GM23338 (cell line): ENCODE data around the gene OTOGL.

Experiments used
- EZH2phosphoT487 ChIP-seq: fragments of 200-600 bp; sonication (generic); IDR thresholded peaks from one replicate; pipeline ENCODE4 v1.8.1; 2018; ENCODE audit warnings: antibody characterized with exemption; ENCODE audit not compliant: unreplicated experiment
- POLR2AphosphoS5 ChIP-seq: IDR thresholded peaks from 2 replicates; pipeline ENCODE4 v1.6.1; 2016; ENCODE audit warnings: antibody characterized with exemption, low read depth
- TF ChIP-seq, protein P1 (sequence below), 2 experiments: fragments of 200-600 bp in 1 of 2; sonication (generic) in 1 of 2; conservative IDR thresholded peaks; 2 replicates each; pipeline versions ENCODE4 v1.5.1 to v1.6.1; 2016 to 2017; ENCODE audit warnings: antibody characterized with exemption in 2 of 2, low read depth in 2 of 2, mild to moderate bottlenecking in 2 of 2, moderate library complexity in 1 of 2
- TF ChIP-seq, protein P2 (sequence below): IDR thresholded peaks from 2 replicates; pipeline ENCODE4 v1.6.1; 2016; ENCODE audit warnings: antibody characterized with exemption

DNA sequence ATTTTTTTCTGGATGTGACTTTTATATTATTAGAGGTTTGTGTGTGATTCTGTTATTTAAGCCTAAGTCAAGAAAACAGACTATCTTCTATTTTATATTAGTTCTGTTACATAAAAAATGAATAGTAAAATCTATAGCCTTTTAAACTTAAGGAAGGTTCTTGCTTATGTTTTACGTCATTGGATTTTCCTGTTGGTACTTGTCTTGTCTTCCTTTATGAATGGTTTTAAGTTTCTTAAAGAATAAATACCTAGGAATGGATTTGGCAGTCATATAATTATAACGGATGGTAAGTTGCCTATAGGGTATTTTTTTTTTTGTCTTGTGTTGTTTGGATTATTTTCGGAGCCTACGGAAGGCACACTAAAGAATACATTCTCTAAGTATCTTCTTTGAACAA, 182.9 kb downstream of the OTOGL start:
- TF ChIP-seq, protein P1, sequence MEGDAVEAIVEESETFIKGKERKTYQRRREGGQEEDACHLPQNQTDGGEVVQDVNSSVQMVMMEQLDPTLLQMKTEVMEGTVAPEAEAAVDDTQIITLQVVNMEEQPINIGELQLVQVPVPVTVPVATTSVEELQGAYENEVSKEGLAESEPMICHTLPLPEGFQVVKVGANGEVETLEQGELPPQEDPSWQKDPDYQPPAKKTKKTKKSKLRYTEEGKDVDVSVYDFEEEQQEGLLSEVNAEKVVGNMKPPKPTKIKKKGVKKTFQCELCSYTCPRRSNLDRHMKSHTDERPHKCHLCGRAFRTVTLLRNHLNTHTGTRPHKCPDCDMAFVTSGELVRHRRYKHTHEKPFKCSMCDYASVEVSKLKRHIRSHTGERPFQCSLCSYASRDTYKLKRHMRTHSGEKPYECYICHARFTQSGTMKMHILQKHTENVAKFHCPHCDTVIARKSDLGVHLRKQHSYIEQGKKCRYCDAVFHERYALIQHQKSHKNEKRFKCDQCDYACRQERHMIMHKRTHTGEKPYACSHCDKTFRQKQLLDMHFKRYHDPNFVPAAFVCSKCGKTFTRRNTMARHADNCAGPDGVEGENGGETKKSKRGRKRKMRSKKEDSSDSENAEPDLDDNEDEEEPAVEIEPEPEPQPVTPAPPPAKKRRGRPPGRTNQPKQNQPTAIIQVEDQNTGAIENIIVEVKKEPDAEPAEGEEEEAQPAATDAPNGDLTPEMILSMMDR (conservative IDR thresholded peaks at IDR 0.05; ENCODE audit: low read depth in 2 of 2) = no peak
- TF ChIP-seq EZH2phosphoT487 (no peak), POLR2AphosphoS5 (no peak)
- TF ChIP-seq, protein P2, sequence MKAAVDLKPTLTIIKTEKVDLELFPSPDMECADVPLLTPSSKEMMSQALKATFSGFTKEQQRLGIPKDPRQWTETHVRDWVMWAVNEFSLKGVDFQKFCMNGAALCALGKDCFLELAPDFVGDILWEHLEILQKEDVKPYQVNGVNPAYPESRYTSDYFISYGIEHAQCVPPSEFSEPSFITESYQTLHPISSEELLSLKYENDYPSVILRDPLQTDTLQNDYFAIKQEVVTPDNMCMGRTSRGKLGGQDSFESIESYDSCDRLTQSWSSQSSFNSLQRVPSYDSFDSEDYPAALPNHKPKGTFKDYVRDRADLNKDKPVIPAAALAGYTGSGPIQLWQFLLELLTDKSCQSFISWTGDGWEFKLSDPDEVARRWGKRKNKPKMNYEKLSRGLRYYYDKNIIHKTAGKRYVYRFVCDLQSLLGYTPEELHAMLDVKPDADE = no peak
